IPS DF 6.9 (cell line): ENCODE results near the gene MARK3.
"Not testable (repeated sequence)": the region's sequence is repeated elsewhere in the genome, so short reads cannot be mapped to it uniquely, and the experiment has no call there.

Experiments used
- DNase-seq: peaks from one replicate; pipeline ENCODE4 v3.0.0-alpha.2; 2013; ENCODE audit warnings: low read depth, low spot score
- H3K27ac ChIP-seq: one replicate; pipeline ENCODE4 v1.5.1; 2013; ENCODE audit warnings: low read length, control low read depth
- H3K27me3 ChIP-seq: 2 replicates; pipeline ENCODE4 v1.6.1; 2013; ENCODE audit warnings: mild to moderate bottlenecking, low read length; ENCODE audit not compliant: control insufficient read depth, insufficient read depth
- H3K36me3 ChIP-seq: 2 replicates; pipeline ENCODE4 v1.6.1; 2013; ENCODE audit warnings: low read length; ENCODE audit not compliant: control insufficient read depth, insufficient read depth
- H3K4me1 ChIP-seq: 2 replicates; pipeline ENCODE4 v1.6.1; 2013; ENCODE audit warnings: low read length; ENCODE audit not compliant: control insufficient read depth, insufficient read depth
- H3K4me3 ChIP-seq: 2 replicates; pipeline ENCODE4 v1.5.1; 2013; ENCODE audit warnings: mild to moderate bottlenecking, low read length
- H3K9me3 ChIP-seq: 2 replicates; pipeline ENCODE4 v1.6.1; 2013; ENCODE audit warnings: low read length, inconsistent platforms; ENCODE audit not compliant: control insufficient read depth, insufficient read depth
- WGBS: extraction: QIAGEN DNeasy Blood & Tissue Kit; methylation state at CpG from one replicate; pipeline ENCODE4 v1.1.7; 2013; ENCODE audit warnings: mixed read lengths, missing lambda C conversion rate; ENCODE audit not compliant: insufficient read length, insufficient coverage; 5-methylcytosine and 5-hydroxymethylcytosine counted together

MARK3 gene

GRCh38 chr14:103501921-103502669 lies 116.9 kb downstream of the MARK3 start:
- H3K4me1 ChIP-seq: no peaks in the 10 kb centered on the region

GRCh38 chr14:103502877-103503276 lies 117.7 kb downstream of the MARK3 start:
- DNase-seq: no peak
- Histone ChIP-seq H3K36me3 (peaks cover 6% of the 10 kb centered on the region; the same call in 1 of the 2 replicates), H3K9me3 (no peaks in the 10 kb centered on the region), H3K4me1 (no peaks in the 10 kb centered on the region), H3K4me3 (no peak overlapping the region), H3K27me3 (no peaks in the 10 kb centered on the region), H3K27ac (no peak overlapping the region)
- no CpG with 5 or more reads among the region's 18 CpGs for WGBS

More at GRCh38 chr14:103501921-103502669, 116.9 kb downstream of the MARK3 start:
- Histone ChIP-seq H3K36me3 (peaks cover 6% of the 10 kb centered on the region; the same call in 1 of the 2 replicates), H3K27me3 (no peaks in the 10 kb centered on the region), H3K4me3 (no peak overlapping the region), H3K9me3 (no peaks in the 10 kb centered on the region), H3K27ac (no peak overlapping the region)
- DNase-seq: no peak
- no CpG with 5 or more reads among the region's 9 CpGs for WGBS

GRCh38 chr14:103503296-103503695 lies 118.1 kb downstream of the MARK3 start:
- H3K4me3 ChIP-seq: no peak overlapping the region
- H3K27ac ChIP-seq: no peak overlapping the region
- H3K4me1 ChIP-seq: no peaks in the 10 kb centered on the region
- no peak for DNase-seq
- no peaks in the 10 kb centered on the region for H3K9me3 ChIP-seq
- H3K27me3 ChIP-seq: no peaks in the 10 kb centered on the region
- WGBS: no CpG with 5 or more reads among the region's 12 CpGs
- peaks cover 6% of the 10 kb centered on the region; the same call in 1 of the 2 replicates for H3K36me3 ChIP-seq

- WGBS: no CpG with 5 or more reads among the region's 8 CpGs
- H3K9me3 ChIP-seq: no peaks in the 10 kb centered on the region
- H3K36me3 ChIP-seq: peaks cover 9% of the 10 kb centered on the region; the same call in 1 of the 2 replicates
- no peak overlapping the region for H3K27ac ChIP-seq
- no peak for DNase-seq
- H3K4me1 ChIP-seq: no peaks in the 10 kb centered on the region
- H3K27me3 ChIP-seq: no peaks in the 10 kb centered on the region
- H3K4me3 ChIP-seq: no peak overlapping the region
Observed at GRCh38 chr14:103504991-103505565, 119.9 kb downstream of the MARK3 start.

- WGBS: no CpG with 5 or more reads among the region's 3 CpGs
- DNase-seq: no peak
Observed at GRCh38 chr14:103507751-103508150, 122.5 kb downstream of the MARK3 start.

GRCh38 chr14:103508521-103509329 lies 123.5 kb downstream of the MARK3 start:
- Histone ChIP-seq H3K27me3 (no peaks in the 10 kb centered on the region), H3K36me3 (peaks cover 11% of the 10 kb centered on the region; the same call in 1 of the 2 replicates), H3K9me3 (no peaks in the 10 kb centered on the region), H3K4me1 (no peaks in the 10 kb centered on the region), H3K27ac (no peak overlapping the region), H3K4me3 (no peak overlapping the region)
- no peak for DNase-seq
- no CpG with 5 or more reads among the region's 16 CpGs for WGBS

More at GRCh38 chr14:103507751-103508150, 122.5 kb downstream of the MARK3 start:
- H3K27ac ChIP-seq: no peak overlapping the region
- no peaks in the 10 kb centered on the region for H3K4me1 ChIP-seq
- H3K9me3 ChIP-seq: no peaks in the 10 kb centered on the region
- H3K27me3 ChIP-seq: no peaks in the 10 kb centered on the region
- H3K36me3 ChIP-seq: peaks cover 12% of the 10 kb centered on the region; the same call in 1 of the 2 replicates
- H3K4me3 ChIP-seq: no peak overlapping the region

- H3K27ac ChIP-seq: no peak overlapping the region
- no peaks in the 10 kb centered on the region for H3K9me3 ChIP-seq
- H3K27me3 ChIP-seq: no peaks in the 10 kb centered on the region
- H3K4me1 ChIP-seq: no peaks in the 10 kb centered on the region
- no CpG with 5 or more reads among the region's 11 CpGs for WGBS
- peaks cover 5% of the 10 kb centered on the region; the same call in 1 of the 2 replicates for H3K36me3 ChIP-seq
- DNase-seq: no peak
- H3K4me3 ChIP-seq: no peak overlapping the region
Observed at GRCh38 chr14:103509864-103510723, 124.9 kb downstream of the MARK3 start.

- H3K4me1 ChIP-seq: no peaks in the 10 kb centered on the region
- no peaks in the 10 kb centered on the region for H3K9me3 ChIP-seq
- no peak overlapping the region for H3K4me3 ChIP-seq
- H3K27ac ChIP-seq: no peak overlapping the region
- no peaks in the 10 kb centered on the region for H3K27me3 ChIP-seq
- peaks cover 5% of the 10 kb centered on the region; the same call in 1 of the 2 replicates for H3K36me3 ChIP-seq
- no CpG with 5 or more reads among the region's 26 CpGs for WGBS
- no peak for DNase-seq
Observed at GRCh38 chr14:103510724-103511693, 125.8 kb downstream of the MARK3 start.

GRCh38 chr14:103512180-103512579 lies 127.0 kb downstream of the MARK3 start:
- not testable (repeated sequence) for H3K27me3 ChIP-seq, H3K4me1 ChIP-seq, H3K4me3 ChIP-seq, H3K27ac ChIP-seq, DNase-seq, H3K9me3 ChIP-seq, H3K36me3 ChIP-seq
- WGBS: no CpG with 5 or more reads among the region's 8 CpGs
